Measurements from ENCODE around the gene CDK9.
"Not testable (repeated sequence)": the region's sequence is repeated elsewhere in the genome, so short reads cannot be mapped to it uniquely, and the experiment has no call there.

The CDK9 gene

GRCh38 chr9:127779136-127779981 is 6.5 kb upstream of the CDK9 start:
- FAIRE-seq (peak; percentile 58), DNase-seq (ENCODE audit: insufficient read length, low spot score) (no peak)

GRCh38 chr9:127780126-127780885 is 5.5 kb upstream of the CDK9 start:
- DNase-seq (ENCODE audit: insufficient read length, low spot score) = no peak
- FAIRE-seq = no peak

DNA sequence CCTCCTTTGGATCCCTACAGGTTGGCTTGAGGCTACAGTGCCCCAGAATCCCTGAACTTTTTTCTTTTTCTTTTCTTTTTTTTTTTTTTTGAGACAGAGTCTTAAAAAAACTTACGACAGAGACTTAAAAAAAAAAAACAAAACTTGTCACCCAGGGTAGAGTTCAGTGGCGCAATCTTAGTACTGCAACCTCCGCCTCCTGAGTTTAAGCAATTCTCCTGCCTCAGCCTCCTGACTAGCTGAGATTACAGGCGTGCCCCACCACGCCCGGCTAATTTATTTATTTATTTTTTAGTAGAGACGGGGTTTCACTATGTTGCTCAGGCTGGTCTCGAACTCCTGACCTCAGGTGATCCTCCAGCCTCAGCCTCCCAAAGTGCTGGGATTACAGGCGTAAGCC is 4.9 kb upstream of the CDK9 start:
- FAIRE-seq = not testable (repeated sequence)

GRCh38 chr9:127781806-127782205 is 4.0 kb upstream of the CDK9 start:
- FAIRE-seq = no peak
- no peak for DNase-seq (ENCODE audit: insufficient read length, low spot score)

More for the DNA sequence above, 4.9 kb upstream of the CDK9 start:
- DNase-seq (ENCODE audit: insufficient read length, low spot score) = not testable (repeated sequence)

DNA sequence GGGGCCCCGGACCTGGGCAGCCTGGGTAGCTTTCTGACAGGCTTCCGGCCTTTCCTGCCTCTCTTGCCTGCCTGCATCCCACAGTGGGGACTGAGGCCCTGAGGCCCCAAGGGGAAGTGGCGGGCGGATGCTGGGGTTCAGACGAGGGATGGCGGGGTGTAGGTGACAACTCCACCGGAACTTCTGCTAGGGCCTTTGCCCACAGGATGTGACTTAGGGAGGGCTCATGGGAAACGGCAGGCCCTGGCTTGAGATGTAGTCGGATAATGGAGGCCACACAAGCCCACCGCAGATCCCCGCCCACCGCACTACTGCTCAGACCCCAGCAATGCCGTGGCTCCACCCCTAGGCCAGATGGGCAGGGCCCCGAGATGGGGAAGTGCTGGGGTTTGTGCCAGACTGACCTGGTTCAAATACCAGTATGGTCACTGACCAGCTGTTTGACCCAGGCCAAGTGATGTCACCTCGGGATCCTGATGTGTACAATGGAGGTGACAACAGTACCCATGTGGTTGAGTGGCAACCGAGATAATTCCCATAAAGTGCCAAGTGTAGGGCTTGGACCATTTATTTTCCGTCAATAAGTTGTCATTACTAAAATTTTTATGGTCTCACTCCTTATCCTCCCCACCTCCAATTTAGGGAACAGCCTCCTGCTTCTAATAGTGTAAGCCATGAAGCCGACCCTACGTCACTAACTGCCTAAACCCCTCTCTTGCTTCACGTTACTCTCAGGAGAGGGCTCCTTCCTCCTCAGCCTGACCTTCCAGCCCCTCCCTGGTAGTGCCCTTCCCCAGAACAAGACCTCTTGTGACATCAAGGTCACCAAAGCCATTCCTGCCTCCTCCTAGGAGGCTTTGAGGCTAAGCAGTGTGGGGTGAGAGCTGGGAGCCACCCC is 2.5 kb upstream of the CDK9 start:
- FAIRE-seq (peak; percentile 73), DNase-seq (ENCODE audit: insufficient read length, low spot score) (no peak)

- peak; percentile 73 for FAIRE-seq
- DNase-seq (ENCODE audit: insufficient read length, low spot score) = peak; percentile 80
Observed at GRCh38 chr9:127785023-127785932, 556 bp upstream of the CDK9 start.

- FAIRE-seq (no peak), DNase-seq (ENCODE audit: insufficient read length, low spot score) (no peak)
Observed at GRCh38 chr9:127786773-127787104, 905 bp downstream of the CDK9 start.

- no peak for DNase-seq (ENCODE audit: insufficient read length, low spot score)
Observed at GRCh38 chr9:127788337-127789011, 2.6 kb downstream of the CDK9 start.

DNA sequence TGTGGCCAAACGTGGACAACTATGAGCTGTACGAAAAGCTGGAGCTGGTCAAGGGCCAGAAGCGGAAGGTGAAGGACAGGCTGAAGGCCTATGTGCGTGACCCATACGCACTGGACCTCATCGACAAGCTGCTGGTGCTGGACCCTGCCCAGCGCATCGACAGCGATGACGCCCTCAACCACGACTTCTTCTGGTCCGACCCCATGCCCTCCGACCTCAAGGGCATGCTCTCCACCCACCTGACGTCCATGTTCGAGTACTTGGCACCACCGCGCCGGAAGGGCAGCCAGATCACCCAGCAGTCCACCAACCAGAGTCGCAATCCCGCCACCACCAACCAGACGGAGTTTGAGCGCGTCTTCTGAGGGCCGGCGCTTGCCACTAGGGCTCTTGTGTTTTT is 3.3 kb downstream of the CDK9 start:
- no peak for DNase-seq (ENCODE audit: insufficient read length, low spot score)
- no peak for FAIRE-seq

More at GRCh38 chr9:127788337-127789011, 2.6 kb downstream of the CDK9 start:
- FAIRE-seq = no peak

DNA sequence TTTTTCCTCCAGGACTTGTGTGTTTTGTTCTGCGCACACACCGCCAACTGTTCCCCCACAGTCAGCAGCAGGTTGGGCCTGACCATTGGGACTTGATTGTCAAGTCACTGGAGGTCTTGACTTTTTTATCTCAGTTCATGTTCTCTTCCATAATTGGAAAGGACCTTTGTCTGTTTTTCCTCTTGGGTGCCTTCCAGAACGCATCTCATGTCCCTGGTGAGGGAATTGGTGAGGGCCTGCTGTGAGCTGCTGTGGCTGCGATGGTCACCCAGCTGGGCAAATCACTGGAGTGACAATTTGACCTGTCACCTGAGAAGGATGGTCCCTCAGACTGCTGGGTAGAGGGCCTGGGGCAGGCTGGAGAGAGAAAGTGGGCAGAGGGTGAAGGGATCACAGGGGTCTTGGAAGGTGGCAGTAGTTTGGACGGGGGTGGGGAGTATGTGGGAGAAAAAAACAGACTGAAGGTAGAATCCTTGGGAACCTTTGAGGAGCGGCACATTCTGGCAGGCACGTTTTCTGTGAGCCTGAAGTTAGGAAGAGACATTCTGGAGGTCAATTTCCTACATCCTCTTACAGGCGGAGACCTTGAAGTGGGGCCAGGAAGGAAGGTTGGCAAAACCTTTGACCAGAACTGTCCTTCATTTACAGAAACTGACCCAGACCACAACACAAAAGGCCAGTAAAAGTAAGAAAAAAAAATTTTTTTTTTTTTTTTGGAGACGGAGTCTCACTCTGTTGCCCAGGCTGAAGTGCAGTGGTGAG is 4.4 kb downstream of the CDK9 start:
- FAIRE-seq (no peak), DNase-seq (ENCODE audit: insufficient read length, low spot score) (no peak)

DNA sequence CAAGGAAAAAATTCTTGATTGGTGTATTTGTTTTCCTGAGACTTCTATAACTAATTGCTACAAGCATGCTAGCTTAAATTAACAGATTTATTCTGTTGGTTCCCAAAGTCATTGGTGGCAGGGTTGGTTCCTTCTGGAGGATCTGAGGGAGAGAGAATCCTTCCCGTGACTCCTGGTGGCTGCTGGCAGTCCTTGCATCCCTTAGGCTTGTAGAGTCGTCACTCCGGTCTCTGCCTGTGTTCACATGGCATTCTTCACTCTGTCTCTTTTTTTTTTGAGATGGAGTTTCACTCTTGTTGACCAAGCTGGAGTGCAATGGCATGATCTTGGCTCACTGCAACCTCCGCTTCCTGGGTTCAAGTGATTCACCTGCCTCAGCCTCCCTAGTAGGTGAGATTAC is 5.3 kb downstream of the CDK9 start:
- no peak for DNase-seq (ENCODE audit: insufficient read length, low spot score)
- no peak for FAIRE-seq

DNA sequence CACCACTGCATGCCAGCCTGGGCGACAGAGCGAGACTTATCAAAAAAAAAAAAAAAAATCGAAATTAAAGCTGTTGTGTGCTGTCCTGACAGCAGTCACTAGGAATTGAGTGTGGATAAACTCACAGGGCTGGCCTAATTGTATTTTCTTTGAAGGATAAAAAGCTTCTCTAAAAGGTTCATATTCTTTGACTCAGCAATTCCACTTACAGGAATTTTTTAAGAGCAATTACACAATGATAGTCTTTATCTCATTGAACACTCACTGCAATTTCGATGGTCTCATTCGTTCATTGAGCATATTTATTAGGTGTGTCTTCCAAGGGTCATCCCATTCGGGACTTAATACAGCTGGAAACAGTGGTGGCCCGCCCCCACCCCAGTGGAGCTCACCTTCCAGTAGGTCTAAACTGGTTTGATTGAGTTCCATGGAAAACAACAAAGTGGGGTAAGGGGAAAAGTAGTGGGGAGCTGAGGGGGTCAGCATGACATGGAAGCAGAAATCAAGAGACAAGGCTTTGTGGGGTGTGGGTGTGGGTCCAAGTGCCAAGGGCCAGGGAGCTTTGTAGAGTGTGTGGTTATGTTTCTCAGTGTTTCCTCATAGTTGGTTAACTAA is 6.7 kb downstream of the CDK9 start:
- no peak for FAIRE-seq
- no peak for DNase-seq (ENCODE audit: insufficient read length, low spot score)

DNA sequence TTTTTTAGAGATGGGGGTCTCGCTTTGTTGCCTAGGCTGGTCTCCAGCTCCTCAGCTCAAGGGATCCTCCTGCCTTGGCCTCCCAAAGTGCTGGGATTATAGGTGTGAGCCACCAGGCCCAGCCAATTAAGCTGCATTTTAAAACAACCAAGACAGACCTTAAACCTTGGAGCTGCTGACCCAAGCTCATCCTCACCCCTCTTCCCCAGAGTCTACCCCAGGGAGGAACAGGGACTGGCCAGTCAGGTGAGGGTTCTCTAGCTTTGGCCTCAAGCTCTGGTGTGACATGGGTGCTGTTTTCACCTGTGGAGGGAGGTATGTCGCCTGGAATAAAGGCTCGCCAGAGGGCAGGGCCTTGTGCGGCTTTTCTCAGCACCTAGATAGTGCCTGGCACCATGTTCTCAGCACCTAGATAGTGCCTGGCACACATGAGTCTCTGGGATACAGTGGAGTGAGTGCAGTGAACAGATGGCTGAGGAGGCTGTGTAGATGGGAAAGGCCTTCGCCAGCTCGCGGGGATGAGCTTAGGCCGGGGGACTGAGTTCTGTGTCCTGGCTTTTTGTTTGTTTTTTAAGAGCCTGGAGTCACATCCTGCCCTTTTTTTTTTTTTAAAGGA is 7.4 kb downstream of the CDK9 start:
- DNase-seq (ENCODE audit: insufficient read length, low spot score) (no peak), FAIRE-seq (no peak)

- FAIRE-seq (no peak), DNase-seq (ENCODE audit: insufficient read length, low spot score) (no peak)
Observed at GRCh38 chr9:127794001-127794791, 8.4 kb downstream of the CDK9 start.

- DNase-seq (ENCODE audit: insufficient read length, low spot score) (no peak), FAIRE-seq (no peak)
Observed at GRCh38 chr9:127796225-127796813, 10.5 kb downstream of the CDK9 start.

GRCh38 chr9:127796852-127797370 is 11.1 kb downstream of the CDK9 start:
- FAIRE-seq = no peak
- no peak for DNase-seq (ENCODE audit: insufficient read length, low spot score)
